ENCODE measurements around the gene TMTC2.

DNA sequence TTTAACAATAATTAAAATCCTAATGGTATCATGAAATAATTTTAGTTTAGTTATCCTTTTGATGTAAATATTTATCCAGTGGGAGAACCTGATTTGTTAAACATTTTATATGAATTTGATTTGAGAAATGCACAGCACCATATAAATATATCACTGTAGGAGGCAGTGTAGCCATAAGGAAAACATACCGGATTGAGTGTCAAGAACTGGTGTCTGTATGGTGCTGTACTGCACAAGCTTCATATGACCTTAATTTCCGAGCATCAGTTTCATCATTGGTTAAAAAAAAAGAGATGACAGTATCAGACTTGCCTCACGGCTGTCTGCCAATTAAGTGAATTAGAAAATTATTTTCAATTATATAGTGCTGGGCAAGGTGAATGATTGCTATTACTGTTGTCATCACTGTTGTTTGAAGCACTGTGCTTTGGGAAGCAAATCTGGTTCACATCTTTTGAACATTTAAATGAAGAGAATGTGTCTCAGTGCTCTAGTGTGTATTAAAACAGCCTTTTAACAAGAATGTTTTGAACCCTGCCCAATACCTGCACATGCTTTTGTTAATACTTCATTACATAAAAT, 72.1 kb downstream of the TMTC2 start:
- no peak for TF ChIP-seq GATA2 (IDR thresholded peaks at IDR 0.05; ENCODE audit: low read depth, low read length)
- TF ChIP-seq GATA3 (IDR thresholded peaks at IDR 0.05; ENCODE audit: low read depth, low read length) = no peak
